GM19193 (cell line): ENCODE measurements around the gene PRDM10.

Source experiments
- POLR2A ChIP-seq: IDR thresholded peaks from 4 replicates; pipeline ENCODE4 v1.6.1; 2011; ENCODE audit not compliant: insufficient read depth, insufficient read length; ENCODE audit errors: extremely low read depth

Gene PRDM10

DNA sequence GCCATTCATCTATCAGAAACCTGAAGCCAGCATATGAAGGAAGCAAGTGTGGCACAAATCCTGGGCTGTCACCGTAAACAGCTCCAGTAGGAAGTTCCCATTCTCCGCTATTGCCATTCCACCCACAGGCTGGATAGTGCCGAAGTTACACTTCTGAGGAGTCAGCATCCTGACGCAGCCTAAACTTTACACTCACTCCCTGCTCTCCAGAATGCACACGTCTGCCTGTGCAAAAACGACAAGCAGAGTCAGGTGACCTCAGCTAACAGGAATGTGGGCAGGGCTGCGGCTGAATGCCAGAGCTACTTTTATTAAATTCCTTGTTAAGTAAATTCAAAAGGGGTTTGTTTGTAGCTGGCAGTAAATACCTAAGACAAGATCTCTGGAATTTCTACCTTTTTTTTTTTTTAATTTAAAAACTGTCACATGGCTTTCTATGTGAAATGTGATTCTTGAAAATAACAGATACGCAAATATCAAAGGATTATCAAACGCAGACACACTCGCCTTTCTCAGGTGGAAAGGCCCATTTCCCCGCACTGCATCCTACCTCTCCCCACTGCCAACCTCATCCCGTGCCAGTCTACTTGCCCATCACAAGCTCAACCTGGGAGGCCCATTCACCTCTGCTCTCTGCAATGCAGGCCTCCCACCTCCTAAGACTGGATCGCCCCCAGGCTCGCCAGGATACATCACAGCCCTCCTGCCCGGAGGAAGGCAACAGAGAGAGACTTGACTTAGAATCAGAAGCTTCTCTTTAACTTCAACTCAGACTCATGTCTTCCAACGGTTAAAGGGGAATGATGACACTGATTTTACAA is 140.7 kb downstream of the PRDM10 start:
- TF ChIP-seq POLR2A: no peak

- TF ChIP-seq POLR2A: no peak
Observed at GRCh38 chr11:129856036-129856435, 146.6 kb downstream of the PRDM10 start.

- no peak for TF ChIP-seq POLR2A
Observed at GRCh38 chr11:129855086-129855485, 147.5 kb downstream of the PRDM10 start.

DNA sequence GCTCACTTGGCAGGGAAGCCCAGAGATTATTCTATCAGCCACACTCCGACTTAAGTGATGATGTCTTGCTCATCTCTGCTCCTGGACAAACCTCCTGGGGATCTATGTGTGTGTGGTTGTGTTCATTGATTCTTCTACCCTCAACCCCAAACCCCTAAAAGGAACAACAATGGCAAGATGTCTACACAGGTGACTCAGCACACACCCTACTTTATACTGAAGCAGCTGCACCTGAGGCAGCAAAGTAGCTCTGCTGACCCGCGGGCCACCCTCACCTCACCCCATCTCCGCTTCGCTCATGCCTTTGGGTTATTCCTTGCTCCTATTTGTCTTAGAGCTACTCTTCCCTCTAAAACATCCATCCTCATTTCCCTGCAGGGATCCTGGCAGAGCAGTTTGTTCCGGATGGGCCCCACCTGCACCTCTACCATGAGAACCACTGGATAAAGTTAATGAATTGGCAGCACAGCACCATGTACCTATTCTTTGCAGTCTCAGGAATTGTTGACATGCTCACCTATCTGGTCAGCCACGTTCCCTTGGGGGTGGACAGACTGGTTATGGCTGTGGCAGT is 148.3 kb downstream of the PRDM10 start:
- no peak for TF ChIP-seq POLR2A

DNA sequence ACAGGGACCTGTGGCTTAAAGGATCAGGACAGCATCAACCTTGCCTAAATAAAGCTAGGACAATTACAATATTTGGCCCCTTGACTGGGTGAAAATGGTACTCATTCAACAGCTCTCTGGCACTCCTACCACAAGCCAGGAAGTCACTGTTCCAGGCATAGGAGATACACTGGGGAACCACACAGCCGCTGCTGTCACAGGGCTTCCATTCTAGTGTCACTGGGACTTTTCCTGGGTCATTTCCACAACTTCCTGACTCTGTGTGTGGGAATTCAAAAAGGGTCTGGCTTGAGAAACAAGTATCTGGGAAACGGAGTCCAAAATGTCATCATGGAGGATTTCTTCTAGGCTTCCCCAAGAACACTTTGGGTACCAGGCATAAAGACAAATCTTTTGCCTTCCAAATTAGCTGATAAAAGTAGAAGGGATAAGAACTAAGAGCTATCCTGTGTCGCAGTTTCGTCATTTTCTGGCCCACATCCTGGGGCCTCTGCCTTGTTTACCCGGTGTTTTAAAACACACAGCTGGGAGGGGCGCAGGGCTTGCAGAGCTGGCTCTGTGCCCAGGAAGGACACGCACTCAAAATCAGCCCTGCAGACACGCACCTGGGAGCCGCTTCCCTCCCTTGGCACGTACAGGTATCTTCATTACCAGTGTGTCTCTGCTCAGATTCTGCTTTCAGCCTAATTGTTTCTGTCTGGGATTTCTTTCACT is 149.0 kb downstream of the PRDM10 start:
- TF ChIP-seq POLR2A: no peak

GRCh38 chr11:129852125-129852740 is 150.4 kb downstream of the PRDM10 start:
- TF ChIP-seq POLR2A: no peak
